Cardiac fibroblast (primary cell): Measurements from ENCODE around the gene TICAM2.

Experiments used
- DNase-seq, 2 donors: peaks; one replicate each; pipeline versions ENCODE4 v3.0.0 to v3.0.0-alpha.2; 2010; ENCODE audit warnings: low read depth in 2 of 2
- H3K4me3 ChIP-seq, 2 donors: replicated peaks in 1 of 2; 1 replicate in 1 of 2; 2 replicates in 1 of 2; pipeline ENCODE4 v1.5.1; 2011; ENCODE audit warnings: low read depth in 2 of 2, low read length in 2 of 2, mild to moderate bottlenecking in 2 of 2, moderate library complexity in 1 of 2
- TF ChIP-seq, protein P1 (sequence below): IDR thresholded peaks from one replicate; pipeline ENCODE4 v1.5.1; 2011; ENCODE audit warnings: low read depth, mild to moderate bottlenecking, low read length, inconsistent platforms

Gene TICAM2

GRCh38 chr5:115639377-115639776, 37.1 kb upstream of the TICAM2 start:
- TF ChIP-seq, protein P1, sequence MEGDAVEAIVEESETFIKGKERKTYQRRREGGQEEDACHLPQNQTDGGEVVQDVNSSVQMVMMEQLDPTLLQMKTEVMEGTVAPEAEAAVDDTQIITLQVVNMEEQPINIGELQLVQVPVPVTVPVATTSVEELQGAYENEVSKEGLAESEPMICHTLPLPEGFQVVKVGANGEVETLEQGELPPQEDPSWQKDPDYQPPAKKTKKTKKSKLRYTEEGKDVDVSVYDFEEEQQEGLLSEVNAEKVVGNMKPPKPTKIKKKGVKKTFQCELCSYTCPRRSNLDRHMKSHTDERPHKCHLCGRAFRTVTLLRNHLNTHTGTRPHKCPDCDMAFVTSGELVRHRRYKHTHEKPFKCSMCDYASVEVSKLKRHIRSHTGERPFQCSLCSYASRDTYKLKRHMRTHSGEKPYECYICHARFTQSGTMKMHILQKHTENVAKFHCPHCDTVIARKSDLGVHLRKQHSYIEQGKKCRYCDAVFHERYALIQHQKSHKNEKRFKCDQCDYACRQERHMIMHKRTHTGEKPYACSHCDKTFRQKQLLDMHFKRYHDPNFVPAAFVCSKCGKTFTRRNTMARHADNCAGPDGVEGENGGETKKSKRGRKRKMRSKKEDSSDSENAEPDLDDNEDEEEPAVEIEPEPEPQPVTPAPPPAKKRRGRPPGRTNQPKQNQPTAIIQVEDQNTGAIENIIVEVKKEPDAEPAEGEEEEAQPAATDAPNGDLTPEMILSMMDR = no peak
- no peak overlapping the region for H3K4me3 ChIP-seq
- no peak for DNase-seq

- TF ChIP-seq, protein P1 = no peak
- no peak overlapping the region for H3K4me3 ChIP-seq
- no peak for DNase-seq
Observed at GRCh38 chr5:115637507-115637906, 35.2 kb upstream of the TICAM2 start.

- TF ChIP-seq, protein P1 = no peak
- no peak overlapping the region for H3K4me3 ChIP-seq
- no peak for DNase-seq
Observed at GRCh38 chr5:115636008-115636407, 33.7 kb upstream of the TICAM2 start.

DNA sequence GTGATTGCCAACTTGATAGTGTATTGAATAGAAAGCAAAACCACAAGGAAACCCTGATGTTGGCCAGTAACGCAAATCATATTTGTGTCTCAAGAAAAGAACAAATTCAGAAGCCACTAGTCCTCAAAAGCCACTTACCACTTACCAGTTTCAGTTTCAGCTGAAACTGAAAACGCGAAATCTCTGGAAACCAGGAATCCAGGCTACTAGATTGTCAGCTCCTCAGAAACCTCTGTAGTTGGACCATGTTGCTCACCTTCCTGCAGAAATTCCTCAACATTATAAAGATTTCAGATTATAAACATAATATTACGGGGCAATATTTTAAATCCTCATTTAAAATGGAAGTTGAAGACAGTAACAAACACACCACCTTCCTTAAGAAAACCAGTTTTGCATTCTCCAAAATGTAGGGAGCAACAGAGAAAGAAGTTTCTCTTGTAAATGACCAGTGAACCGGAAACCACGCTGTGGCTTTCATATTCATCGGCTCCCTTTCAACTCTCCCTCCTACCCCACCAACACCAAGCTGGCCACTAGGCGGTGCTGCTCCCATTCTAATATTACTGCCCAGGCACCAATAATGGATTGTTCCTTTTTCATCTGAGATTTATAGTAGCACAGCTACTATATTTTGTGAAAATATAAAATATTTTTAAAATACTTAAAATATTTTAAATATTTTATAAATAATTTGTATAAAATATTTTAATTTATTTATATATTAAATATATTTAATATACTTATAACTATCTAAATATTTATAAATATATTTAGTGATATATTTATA, 32.3 kb upstream of the TICAM2 start:
- H3K4me3 ChIP-seq = peak overlapping the region; percentile 20 to 40
- TF ChIP-seq, protein P1 = peak; percentile 88
- DNase-seq = peak; percentile 85 to 88

GRCh38 chr5:115629903-115630302, 27.6 kb upstream of the TICAM2 start:
- DNase-seq = no peak
- TF ChIP-seq, protein P1 = no peak
- H3K4me3 ChIP-seq = no peak overlapping the region

DNA sequence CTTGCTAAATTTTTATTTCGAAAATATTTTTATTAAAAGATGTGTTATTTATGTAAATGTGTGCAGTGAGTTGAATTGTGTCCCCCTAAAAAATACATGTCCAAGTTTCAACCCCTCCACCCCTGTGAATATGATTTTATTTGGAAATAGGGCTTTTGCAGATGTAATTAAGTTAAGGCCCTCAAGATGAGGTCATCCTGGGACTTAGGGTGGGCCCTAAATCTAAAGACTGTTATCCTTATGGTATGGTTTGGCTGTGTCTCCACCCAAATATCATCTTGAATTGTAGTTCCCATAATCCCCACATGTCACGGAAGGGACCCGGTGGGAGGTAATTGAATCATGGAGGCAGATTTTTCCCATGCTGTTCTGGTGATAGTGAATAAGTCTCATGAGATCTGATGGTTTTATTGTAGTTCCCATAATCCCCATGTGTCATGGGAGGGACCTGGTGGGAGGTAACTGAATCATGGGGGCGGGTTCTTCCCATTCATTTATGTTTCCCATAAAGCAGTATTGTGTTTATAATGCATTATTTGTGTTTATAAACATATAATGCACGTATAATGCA, 25.1 kb upstream of the TICAM2 start:
- TF ChIP-seq, protein P1 = no peak
- no peak overlapping the region for H3K4me3 ChIP-seq
- DNase-seq = no peak
